ENCODE measurements around the gene CCDC127.

Gene CCDC127

DNA sequence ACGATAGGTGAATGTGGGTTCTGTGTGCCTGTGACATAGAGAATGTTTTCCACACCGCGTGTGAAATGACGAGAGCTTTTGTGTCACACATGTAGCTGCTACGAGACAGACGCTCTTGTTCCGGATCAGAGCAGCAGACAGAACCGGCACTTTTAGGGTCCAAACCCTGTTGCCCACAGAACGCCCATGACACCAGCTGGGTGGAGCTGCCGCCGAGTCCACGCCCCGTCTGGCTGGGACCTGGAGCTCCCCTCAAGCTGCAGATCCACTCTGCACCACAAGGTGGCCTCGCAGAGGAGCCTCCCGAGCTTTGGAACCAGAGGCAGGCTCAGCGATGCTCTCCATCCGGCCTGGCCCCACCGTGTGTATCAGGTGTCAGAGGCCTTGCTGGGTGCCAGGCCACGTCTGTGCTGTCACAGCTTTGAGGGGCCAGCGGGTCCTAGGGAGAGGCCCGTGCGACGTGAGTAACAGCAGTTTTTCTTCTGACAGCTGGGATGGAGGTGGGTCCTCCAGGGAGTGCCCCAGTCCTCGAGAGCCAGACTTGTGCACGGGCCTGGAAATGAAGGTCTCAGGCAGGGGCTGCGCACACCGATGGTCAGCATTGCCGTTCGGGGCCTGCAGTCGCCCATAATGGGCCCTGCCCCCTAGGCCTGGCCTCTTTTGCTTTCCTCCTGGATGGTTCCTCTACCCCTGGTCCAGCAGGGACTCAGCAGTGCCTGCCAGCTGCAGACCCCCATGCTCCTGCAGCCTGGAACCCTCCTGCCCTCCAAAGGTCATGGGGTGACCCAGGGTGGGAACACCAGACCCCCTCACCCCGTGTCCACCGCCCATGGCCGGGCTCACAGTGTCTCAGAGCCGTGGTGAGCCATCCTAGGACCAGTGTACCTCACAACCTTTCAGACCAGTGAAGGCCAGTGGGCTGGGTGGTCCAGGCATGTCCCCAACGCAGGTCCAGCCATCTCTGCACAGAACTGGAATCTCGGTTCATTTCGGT is 29.2 kb downstream of the CCDC127 start:
- DNase-seq, result peak; percentile 88

DNA sequence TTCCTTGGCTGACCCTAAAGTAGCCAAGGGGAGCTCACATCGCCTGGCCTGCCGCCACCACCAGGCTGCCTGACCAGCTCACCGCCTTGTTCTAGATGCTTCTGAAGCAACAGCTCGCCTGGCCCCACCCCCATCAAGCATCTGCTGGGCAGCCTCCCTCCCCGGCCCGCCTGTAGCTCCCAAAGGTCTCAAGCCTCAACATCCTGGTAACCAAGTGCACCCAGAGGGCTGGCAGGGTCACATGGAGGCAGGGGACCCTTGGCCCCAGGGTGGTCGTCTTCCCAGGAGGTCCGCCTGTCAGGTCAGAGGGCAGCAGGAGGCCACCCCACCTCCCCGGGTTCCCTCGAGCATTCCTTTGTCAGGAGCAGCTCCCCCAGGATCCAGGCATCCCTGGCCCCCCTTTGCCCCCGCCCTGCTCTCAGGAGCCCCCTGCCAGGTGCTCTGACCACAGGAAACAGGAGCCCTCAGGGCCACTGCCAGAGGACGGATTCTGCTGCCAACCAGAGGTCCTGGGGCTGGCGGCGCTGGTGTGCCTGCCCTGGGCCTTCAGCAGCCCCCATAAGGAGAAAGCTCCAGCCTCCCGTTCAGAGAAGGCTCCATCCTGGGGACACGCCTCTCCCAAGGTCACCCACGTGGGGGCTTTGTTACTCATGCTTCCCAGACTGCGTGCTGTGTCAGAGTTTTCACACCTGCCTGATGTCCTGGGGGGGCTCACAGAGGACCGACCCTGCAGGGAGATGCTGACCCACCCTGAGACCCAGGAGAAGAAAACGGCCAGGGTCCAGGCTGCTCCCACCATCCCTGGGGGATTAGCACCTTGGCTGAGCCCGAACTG is 30.1 kb downstream of the CCDC127 start:
- peak; percentile 31 for DNase-seq

- no peak for DNase-seq
Measured at GRCh38 chr5:187042-187431, 30.9 kb downstream of the CCDC127 start.

GRCh38 chr5:186091-187041 is 31.6 kb downstream of the CCDC127 start:
- no peak for DNase-seq

GRCh38 chr5:185095-186070 is 32.6 kb downstream of the CCDC127 start:
- no peak for DNase-seq

GRCh38 chr5:184471-184870 is 33.5 kb downstream of the CCDC127 start:
- DNase-seq, result no peak

GRCh38 chr5:182126-182525 is 35.8 kb downstream of the CCDC127 start:
- no peak for DNase-seq

- no peak for DNase-seq
Measured at GRCh38 chr5:181566-181965, 36.4 kb downstream of the CCDC127 start.

DNA sequence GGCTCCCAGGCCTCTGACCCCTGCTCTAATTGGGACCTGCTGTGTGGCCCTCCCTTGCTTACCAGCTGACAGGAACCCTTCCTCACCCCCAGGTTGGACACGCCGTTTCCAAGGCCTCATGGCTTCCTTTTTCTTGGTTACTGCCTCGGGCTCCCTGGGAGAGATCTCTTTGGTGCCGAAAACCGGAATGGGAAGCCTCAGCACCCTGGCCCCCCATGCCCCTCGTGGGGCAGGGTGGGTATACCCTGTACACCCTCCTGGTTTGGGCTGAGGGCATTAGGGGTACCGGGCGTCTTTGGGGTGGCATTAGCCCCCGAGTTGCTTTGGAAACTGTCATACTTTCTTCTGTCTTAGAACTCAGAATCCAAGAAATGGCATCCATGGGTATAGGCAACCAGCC is 36.8 kb downstream of the CCDC127 start:
- no peak for DNase-seq

- no peak for DNase-seq
Measured at GRCh38 chr5:180286-180918, 37.6 kb downstream of the CCDC127 start.

- no peak for DNase-seq
Measured at GRCh38 chr5:179401-179800, 38.6 kb downstream of the CCDC127 start.

DNA sequence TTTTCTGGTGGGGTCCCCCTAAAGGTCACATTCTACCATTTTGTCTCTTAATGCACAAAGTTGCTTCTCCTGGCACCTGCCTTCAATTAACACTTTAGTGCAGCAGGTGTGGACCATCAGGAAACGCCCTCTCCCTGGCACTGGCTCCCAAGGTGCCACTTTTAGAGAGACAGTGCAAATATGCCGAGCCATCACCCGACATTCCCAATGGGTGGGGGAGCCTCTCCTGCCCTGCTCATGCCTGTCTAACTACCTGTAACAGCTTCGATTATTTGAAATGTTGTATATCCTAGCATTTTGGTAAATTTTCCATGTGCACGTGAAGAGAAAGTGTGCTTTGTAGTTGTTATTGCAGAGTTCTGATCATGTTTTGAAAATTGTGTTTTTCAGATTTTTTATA is 39.8 kb downstream of the CCDC127 start:
- peak; percentile 75 for DNase-seq

DNA sequence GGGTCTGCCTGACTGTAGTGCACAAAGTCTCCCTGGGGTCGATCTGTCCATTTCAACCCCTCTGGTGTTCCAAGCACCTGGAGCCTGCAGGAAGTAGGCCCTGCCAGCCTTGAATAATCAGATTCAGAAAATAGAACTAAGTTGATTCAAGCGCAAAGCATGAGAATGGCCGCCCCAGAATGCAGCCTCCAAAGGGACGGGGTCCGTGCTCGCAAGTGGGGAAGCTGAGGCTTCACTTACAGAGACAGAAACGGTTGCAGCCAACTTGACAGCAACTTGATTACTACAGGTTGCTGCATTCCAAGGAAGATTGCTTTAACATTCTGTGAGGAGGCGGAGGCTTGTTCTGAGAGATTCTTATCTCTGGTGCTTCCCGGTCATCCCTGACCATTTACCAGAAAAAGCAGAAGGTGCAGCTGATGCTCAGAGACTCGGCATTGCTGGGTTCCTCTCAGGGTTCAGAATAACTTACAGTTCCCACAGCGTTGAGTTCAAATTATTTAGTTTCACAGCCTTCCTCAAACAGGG is 41.6 kb downstream of the CCDC127 start:
- DNase-seq, result no peak

DNA sequence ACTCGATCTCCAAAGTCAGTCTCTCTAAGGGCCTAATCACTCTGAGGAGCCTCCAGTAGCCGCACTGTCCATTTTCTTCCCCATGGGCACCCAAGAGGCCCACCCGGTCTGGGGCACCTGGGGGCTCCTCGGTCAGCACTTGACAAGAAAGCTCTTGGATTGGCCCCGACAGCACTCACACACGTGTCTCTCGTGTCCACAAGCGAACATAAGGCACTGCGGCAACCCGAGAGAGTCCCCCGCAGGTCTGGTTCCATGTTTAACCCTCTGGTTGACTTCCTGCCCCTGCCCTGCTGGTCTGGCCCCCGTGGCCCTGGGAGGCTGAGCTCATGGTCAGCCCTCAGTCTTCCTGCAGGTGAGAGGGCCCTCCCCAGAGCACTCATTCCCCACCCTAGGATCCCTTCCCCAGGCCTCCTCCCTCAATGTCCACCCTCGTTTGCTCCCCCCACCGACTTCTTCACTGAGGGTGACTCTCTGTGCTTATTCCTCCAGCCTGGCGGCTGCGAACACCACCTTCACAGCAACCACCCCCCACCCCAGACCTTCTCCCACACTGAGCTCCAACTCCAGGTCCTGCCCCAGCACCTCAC is 43.0 kb downstream of the CCDC127 start:
- DNase-seq, result no peak

GRCh38 chr5:174291-174600 is 43.7 kb downstream of the CCDC127 start:
- DNase-seq, result no peak

GRCh38 chr5:173392-174290 is 44.3 kb downstream of the CCDC127 start:
- DNase-seq, result no peak

- DNase-seq, result no peak
Measured at GRCh38 chr5:172841-173251, 45.1 kb downstream of the CCDC127 start.

DNA sequence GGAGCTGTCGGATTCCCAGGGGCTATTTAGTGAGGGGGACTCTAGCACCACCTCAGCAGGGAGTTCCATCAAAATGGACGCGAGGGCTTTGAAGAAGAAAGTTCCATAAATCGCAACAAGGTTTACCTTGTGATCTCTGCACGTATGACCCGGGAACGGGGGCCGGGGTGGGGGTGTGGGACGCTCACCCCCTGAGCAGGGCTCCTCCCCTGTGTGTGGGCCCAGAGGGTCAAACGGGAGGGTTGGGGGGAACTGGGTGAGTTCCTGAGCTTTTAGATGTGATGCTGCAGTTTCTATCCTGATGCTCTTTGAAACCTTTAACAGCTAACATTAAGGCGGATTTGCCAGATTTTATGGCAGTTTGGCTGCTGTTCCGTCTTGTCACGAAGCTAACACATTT is 45.5 kb downstream of the CCDC127 start:
- no peak for DNase-seq

GRCh38 chr5:171801-172331 is 46.1 kb downstream of the CCDC127 start:
- DNase-seq, result no peak

Data from NCI-H69 (cell line).